ENCODE data around the gene CDH13. TPM values are rescaled to one million over a fixed set of nuclear protein-coding genes. Genes with fewer than 3 reads are reported as not detected.

The CDH13 gene
- total and polyA plus RNA-seq, 10 of the 15 experiments (the other 5 are each of a cell fraction or from before 2014, with no cell fraction given): under 0.01 to 0.05 TPM; not detected in 8

DNA sequence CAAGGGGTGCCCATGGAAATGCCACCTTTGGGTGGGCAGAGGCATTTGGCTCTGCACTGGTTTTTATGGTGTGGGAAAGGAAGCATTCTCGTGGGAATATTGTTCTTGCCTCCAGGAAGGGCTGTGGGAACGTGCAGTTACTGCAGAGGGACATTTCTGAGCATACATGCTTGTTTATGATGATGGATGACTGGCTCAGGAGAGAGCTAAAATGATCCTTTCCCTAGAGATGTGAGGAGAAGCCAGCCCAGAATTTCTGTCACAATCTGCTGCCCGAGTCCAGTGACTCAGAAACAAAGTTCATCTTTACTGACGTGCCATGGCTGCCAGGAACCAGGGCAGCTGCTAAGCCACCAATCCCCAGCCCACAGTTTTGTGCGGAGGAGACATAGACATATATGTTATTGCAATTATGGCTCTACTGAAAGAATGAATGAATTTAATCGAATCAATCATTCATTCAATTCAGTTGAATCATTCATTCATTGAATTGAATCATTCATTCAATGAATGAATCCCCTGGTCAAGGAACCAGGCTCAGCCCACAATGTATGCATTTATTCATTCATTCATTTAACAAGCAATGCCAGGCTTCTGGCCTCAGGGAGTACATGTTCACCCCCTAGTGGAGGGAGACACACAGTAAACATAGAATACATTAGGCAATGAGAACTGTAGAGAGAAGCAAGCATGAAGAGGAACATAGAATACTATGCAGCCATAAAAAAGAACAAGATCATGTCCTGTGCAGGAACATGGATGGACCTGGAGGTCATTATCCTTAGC, 766.6 kb downstream of the CDH13 start (continued):
- TF ChIP-seq, protein P1, sequence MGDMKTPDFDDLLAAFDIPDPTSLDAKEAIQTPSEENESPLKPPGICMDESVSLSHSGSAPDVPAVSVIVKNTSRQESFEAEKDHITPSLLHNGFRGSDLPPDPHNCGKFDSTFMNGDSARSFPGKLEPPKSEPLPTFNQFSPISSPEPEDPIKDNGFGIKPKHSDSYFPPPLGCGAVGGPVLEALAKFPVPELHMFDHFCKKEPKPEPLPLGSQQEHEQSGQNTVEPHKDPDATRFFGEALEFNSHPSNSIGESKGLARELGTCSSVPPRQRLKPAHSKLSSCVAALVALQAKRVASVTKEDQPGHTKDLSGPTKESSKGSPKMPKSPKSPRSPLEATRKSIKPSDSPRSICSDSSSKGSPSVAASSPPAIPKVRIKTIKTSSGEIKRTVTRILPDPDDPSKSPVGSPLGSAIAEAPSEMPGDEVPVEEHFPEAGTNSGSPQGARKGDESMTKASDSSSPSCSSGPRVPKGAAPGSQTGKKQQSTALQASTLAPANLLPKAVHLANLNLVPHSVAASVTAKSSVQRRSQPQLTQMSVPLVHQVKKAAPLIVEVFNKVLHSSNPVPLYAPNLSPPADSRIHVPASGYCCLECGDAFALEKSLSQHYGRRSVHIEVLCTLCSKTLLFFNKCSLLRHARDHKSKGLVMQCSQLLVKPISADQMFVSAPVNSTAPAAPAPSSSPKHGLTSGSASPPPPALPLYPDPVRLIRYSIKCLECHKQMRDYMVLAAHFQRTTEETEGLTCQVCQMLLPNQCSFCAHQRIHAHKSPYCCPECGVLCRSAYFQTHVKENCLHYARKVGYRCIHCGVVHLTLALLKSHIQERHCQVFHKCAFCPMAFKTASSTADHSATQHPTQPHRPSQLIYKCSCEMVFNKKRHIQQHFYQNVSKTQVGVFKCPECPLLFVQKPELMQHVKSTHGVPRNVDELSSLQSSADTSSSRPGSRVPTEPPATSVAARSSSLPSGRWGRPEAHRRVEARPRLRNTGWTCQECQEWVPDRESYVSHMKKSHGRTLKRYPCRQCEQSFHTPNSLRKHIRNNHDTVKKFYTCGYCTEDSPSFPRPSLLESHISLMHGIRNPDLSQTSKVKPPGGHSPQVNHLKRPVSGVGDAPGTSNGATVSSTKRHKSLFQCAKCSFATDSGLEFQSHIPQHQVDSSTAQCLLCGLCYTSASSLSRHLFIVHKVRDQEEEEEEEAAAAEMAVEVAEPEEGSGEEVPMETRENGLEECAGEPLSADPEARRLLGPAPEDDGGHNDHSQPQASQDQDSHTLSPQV (IDR thresholded peaks at IDR 0.05): no peak

- no peak for FAIRE-seq
- no peak overlapping the region for H2AFZ ChIP-seq (ENCODE audit: control insufficient read depth, low read depth, low read length)
- H3K79me2 ChIP-seq (ENCODE audit: control insufficient read depth, insufficient read depth, low read length): no peaks in the 10 kb centered on the region
- H3K9ac ChIP-seq (ENCODE audit: control insufficient read depth, insufficient read depth, low read length): no peak overlapping the region
- POLR2A ChIA-PET: no interaction called here
- H3K27ac ChIP-seq (ENCODE audit: control insufficient read depth, insufficient read depth): no peak overlapping the region
- no peak overlapping the region for H3K4me2 ChIP-seq (ENCODE audit: control insufficient read depth, insufficient read depth)
- no peaks in the 10 kb centered on the region for H3K4me1 ChIP-seq (ENCODE audit: control insufficient read depth, insufficient read depth, low read length)
- BruUV-seq (replicated peaks): no TSS peak
- CTCF ChIA-PET: interaction anchor here (0.5 kb wide), 1 partner anchor 418 kb away, joined by 3 read pairs; no protein-coding TSS in a partner anchor
- in situ Hi-C loops (cut with MboI) (no loop called here), intact Hi-C loops (cut with micrococcal nuclease; ENCODE audit: unreplicated experiment) (loop anchor here (10.0 kb wide), 1 partner anchor 63 kb away; no protein-coding TSS in a partner anchor)
- 33% methylated on average over 4 of the region's 4 CpGs for WGBS (ENCODE audit: insufficient coverage, insufficient replicate concordance, low lambda C conversion rate, missing lambda C conversion rate)
- no peaks in the 10 kb centered on the region for H3K9me3 ChIP-seq (replicated peaks; ENCODE audit: control insufficient read depth, insufficient read depth, low read length)
- RAD21 ChIA-PET (ENCODE audit: unreplicated experiment): no interaction called here
- no peaks in the 10 kb centered on the region for H4K20me1 ChIP-seq (ENCODE audit: control insufficient read depth, insufficient read depth)
- DNase-seq (ENCODE audit: low read depth, low spot score): no peak
- no peak overlapping the region for H3K4me3 ChIP-seq
- no peaks in the 10 kb centered on the region for H3K27me3 ChIP-seq (replicated peaks in 1 of 2; ENCODE audit: control insufficient read depth in 2 of 2, insufficient read depth in 2 of 2, low read length in 1 of 2)
- ATAC-seq: no peak
- no peaks in the 10 kb centered on the region for H3K36me3 ChIP-seq (ENCODE audit: control insufficient read depth in 2 of 2, insufficient read depth in 2 of 2, low read length in 1 of 2)
- SMC1A ChIA-PET (ENCODE audit: uncharacterized antibody, unreplicated experiment): no interaction called here
- TF ChIP-seq SIN3A (IDR thresholded peaks at IDR 0.05; ENCODE audit: low read depth, low read length) (no peak), NR2F1 (conservative IDR thresholded peaks at IDR 0.05) (no peak), SMC3 (IDR thresholded peaks at IDR 0.05; ENCODE audit: borderline replicate concordance, low read length) (no peak), HDAC6 (IDR thresholded peaks at IDR 0.05; ENCODE audit: unreplicated experiment) (no peak), ZBTB11 (CRISPR knock-in tag; IDR thresholded peaks at IDR 0.05) (no peak), RELA (IDR thresholded peaks at IDR 0.05; ENCODE audit: borderline replicate concordance, partially characterized antibody) (no peak), JUNB (IDR thresholded peaks at IDR 0.05) (no peak), RCOR1 (conservative IDR thresholded peaks at IDR 0.05; ENCODE audit: low read depth, low read length) (no peak), NBN (IDR thresholded peaks at IDR 0.05) (no peak), ETV6 (conservative IDR thresholded peaks at IDR 0.05 in 1 of 2, IDR thresholded peaks at IDR 0.05 in 1 of 2; ENCODE audit: borderline replicate concordance in 1 of 2, low read depth in 1 of 2) (no peak)
Observed at GRCh38 chr16:83397601-83398291, 771.0 kb downstream of the CDH13 start.
